ENCODE data around the gene SEMA4D. TPM values are rescaled to one million over a fixed set of nuclear protein-coding genes. Genes with fewer than 3 reads are reported as not detected.

Gene SEMA4D
- total and polyA plus RNA-seq, 10 donors, result 23.0 to 193 (median 157) TPM

- intact Hi-C loops (cut with DNase I; ENCODE audit: low total_unique reads), result no loop called here
- WGBS, 5 donors, result 53 to 75% (median 66%) methylated on average over 4 of the region's 4 CpGs
- Histone ChIP-seq H3K9me3 (no peaks in the 10 kb centered on the region), H3K27me3 (replicated peaks in 1 of 7) (no peaks in the 10 kb centered on the region), H3K36me3 (peaks cover 0 to 19% (median 0%) of the 10 kb centered on the region in 6 donors), H3K4me1 (peaks cover 47 to 100% (median 94%) of the 10 kb centered on the region in 6 donors), H3K4me3 (peak overlapping the region in 1 of 8 donors; percentile 31), H3K27ac (peak overlapping the region; percentile 56 to 97 (median 84))
- TF ChIP-seq POLR2A (IDR thresholded peaks at IDR 0.05) (no peak), POLR2AphosphoS5 (IDR thresholded peaks at IDR 0.05) (peak in 1 of 3 donors; percentile 4)
- TF ChIP-seq, protein P1, sequence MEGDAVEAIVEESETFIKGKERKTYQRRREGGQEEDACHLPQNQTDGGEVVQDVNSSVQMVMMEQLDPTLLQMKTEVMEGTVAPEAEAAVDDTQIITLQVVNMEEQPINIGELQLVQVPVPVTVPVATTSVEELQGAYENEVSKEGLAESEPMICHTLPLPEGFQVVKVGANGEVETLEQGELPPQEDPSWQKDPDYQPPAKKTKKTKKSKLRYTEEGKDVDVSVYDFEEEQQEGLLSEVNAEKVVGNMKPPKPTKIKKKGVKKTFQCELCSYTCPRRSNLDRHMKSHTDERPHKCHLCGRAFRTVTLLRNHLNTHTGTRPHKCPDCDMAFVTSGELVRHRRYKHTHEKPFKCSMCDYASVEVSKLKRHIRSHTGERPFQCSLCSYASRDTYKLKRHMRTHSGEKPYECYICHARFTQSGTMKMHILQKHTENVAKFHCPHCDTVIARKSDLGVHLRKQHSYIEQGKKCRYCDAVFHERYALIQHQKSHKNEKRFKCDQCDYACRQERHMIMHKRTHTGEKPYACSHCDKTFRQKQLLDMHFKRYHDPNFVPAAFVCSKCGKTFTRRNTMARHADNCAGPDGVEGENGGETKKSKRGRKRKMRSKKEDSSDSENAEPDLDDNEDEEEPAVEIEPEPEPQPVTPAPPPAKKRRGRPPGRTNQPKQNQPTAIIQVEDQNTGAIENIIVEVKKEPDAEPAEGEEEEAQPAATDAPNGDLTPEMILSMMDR (IDR thresholded peaks at IDR 0.05 in 8 of 11, conservative IDR thresholded peaks at IDR 0.05 in 3 of 11), result no peak
- no peak for DNase-seq
Measured at GRCh38 chr9:89467278-89467625, 30.7 kb downstream of the SEMA4D start.

DNA sequence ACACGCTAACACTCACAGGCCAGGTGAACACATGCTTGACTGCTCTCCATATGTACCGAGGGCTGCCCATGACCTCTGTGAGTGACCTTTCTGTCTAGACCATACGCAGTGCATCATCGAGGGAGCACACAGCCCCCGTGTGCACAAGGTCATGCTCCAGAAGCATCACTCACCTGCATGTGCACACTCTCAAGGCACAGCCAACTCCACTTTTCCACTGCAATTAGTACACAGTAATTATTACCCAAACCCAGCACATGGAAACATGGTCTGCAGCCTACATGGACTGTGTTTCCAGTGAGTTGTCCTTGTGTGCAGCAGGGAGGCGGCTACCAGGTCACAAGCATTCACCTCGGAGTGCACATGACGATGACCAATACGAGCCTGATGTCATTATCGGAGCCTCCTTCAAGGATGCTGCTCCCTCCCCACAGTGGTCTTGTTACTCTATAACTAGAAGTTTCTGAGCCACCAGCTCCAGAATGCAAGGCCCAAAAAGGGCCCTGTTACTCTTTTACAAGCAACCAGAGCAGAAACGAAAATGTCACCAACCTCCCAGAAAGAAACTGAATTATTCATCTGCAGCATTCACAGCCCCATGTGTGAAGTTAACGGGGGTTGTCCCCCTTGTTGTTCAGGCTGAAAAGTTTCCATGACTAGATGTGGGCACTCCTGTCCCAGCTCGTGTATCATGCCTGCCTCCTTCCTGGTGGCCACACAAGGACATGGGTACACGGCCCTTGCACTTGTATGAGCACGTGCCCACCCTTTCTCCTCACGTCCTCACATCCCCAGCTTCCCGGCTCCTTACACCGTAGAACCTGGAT is 31.2 kb downstream of the SEMA4D start:
- peak overlapping the region; percentile 56 to 97 (median 84) for H3K27ac ChIP-seq
- H3K4me1 ChIP-seq, result peaks cover 47 to 100% (median 95%) of the 10 kb centered on the region in 6 donors
- intact Hi-C loops (cut with DNase I; ENCODE audit: low total_unique reads), result no loop called here
- no peaks in the 10 kb centered on the region for H3K27me3 ChIP-seq (replicated peaks in 1 of 7)
- no peak for DNase-seq
- WGBS, 5 donors, result 66 to 73% (median 71%) methylated on average over 17 to 18 of the region's 18 CpGs
- TF ChIP-seq, protein P1 (IDR thresholded peaks at IDR 0.05 in 8 of 11, conservative IDR thresholded peaks at IDR 0.05 in 3 of 11), result no peak
- TF ChIP-seq POLR2A (IDR thresholded peaks at IDR 0.05) (no peak), POLR2AphosphoS5 (IDR thresholded peaks at IDR 0.05) (peak in 2 of 3 donors; percentile 47 to 61)
- peaks cover 0 to 13% (median 0%) of the 10 kb centered on the region in 6 donors for H3K36me3 ChIP-seq
- peak overlapping the region in 2 of 8 donors; percentile 2 to 31 for H3K4me3 ChIP-seq
- no peaks in the 10 kb centered on the region for H3K9me3 ChIP-seq

DNA sequence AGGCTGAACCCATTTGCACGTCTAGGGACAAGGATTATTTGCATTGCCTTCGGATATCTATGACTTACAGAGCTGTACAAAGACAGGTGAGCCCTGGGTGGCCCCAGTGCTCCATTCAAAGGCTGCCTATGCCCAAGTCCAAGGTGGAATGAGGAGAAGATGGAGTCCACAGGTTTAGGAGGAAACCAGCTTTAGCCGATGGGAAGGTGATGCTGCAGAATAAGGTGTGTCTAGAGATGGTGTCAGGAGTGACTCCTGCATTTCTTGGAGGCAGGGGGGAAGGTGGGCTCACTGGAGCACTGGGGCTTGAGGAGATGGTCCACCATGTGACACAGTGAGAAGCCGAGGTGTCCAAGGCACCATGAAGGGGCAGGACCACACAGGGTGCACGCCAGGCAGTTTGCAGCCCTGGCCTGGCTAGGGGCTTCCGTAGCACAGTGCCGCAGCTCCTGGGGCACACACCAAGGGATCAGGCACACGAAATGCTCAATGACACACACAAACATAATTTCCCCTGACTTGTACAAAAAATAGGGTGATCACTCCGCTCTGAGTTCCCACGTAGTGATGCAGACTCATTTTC is 32.1 kb downstream of the SEMA4D start:
- Histone ChIP-seq H3K36me3 (peaks cover 0 to 8% (median 0%) of the 10 kb centered on the region in 6 donors), H3K4me3 (no peak overlapping the region), H3K27me3 (replicated peaks in 1 of 7) (no peaks in the 10 kb centered on the region), H3K4me1 (peaks cover 44 to 100% (median 92%) of the 10 kb centered on the region in 6 donors), H3K9me3 (no peaks in the 10 kb centered on the region), H3K27ac (peak overlapping the region in 7 of 8 donors; percentile 56 to 97 (median 95))
- intact Hi-C loops (cut with DNase I; ENCODE audit: low total_unique reads), result no loop called here
- no peak for DNase-seq
- TF ChIP-seq POLR2AphosphoS5 (IDR thresholded peaks at IDR 0.05) (peak in 1 of 3 donors; percentile 59), POLR2A (IDR thresholded peaks at IDR 0.05) (no peak)
- WGBS, 5 donors, result 87 to 90% (median 89%) methylated on average over 10 of the region's 10 CpGs

DNA sequence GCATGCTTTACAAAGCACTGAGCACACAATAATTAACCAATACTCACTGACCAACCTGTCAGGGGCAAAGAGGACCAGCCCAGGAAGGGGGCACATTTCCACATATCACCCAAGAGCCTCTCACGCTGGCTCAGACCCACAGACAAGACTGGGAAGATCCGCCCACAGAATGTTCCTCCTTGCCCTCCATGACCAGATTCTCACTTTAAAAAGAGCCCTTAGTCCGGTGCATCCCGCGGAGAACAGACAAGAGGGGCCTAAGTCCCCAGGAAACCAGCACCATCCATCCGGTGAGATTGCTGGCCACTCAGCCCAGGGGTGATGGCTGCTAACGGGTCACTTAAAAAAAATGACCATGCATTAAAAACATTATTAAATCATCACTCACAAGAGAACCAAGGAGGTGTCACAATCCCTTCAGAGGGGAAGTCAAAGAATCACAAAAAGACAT is 32.9 kb downstream of the SEMA4D start:
- Histone ChIP-seq H3K27me3 (replicated peaks in 1 of 7) (no peaks in the 10 kb centered on the region), H3K4me1 (peaks cover 38 to 100% (median 90%) of the 10 kb centered on the region in 6 donors), H3K36me3 (peaks cover 0 to 16% (median 0%) of the 10 kb centered on the region in 6 donors), H3K4me3 (peak overlapping the region in 3 of 8 donors; percentile 6 to 56 (median 11)), H3K9me3 (no peaks in the 10 kb centered on the region), H3K27ac (peak overlapping the region; percentile 80 to 97 (median 92))
- intact Hi-C loops (cut with DNase I; ENCODE audit: low total_unique reads), result no loop called here
- 40 to 70% (median 55%) methylated on average over 7 of the region's 7 CpGs for WGBS, 5 donors
- DNase-seq, result peak; percentile 65
- TF ChIP-seq, protein P1 (IDR thresholded peaks at IDR 0.05 in 8 of 11, conservative IDR thresholded peaks at IDR 0.05 in 3 of 11), result no peak
- no peak for TF ChIP-seq POLR2A (IDR thresholded peaks at IDR 0.05)
- no peak for TF ChIP-seq POLR2AphosphoS5 (IDR thresholded peaks at IDR 0.05)

All from spleen (tissue), 11 donors.